HL-60 (cell line): ENCODE data around the gene UNC80.

Experiments used
- DNase-seq, 2 experiments: peaks; one replicate each; pipeline ENCODE4 v3.0.0-alpha.2; 2010 to 2020; ENCODE audit warnings: low read depth in 1 of 2, low spot score in 1 of 2
- H3K27ac ChIP-seq: fragments of 250-450 bp; sonication (Bioruptor Pico); replicated peaks from 2 replicates; pipeline ENCODE4 v1.5.1; 2020; ENCODE audit warnings: mild to moderate bottlenecking, moderate library complexity
- H3K27me3 ChIP-seq: fragments of 250-450 bp; sonication (Bioruptor Pico); 2 replicates; pipeline ENCODE4 v1.5.1; 2021; ENCODE audit warnings: mild to moderate bottlenecking, moderate library complexity; ENCODE audit not compliant: insufficient read depth, poor library complexity, severe bottlenecking
- H3K4me3 ChIP-seq: replicated peaks from 2 replicates; pipeline ENCODE4 v1.5.1; 2011; ENCODE audit warnings: mild to moderate bottlenecking, control low read depth, low read length; ENCODE audit not compliant: insufficient read depth
- GABPA ChIP-seq: IDR thresholded peaks from 2 replicates; pipeline ENCODE4 v1.6.1; 2012; ENCODE audit warnings: low read depth
- POLR2AphosphoS5 ChIP-seq: IDR thresholded peaks from 2 replicates; pipeline ENCODE4 v1.6.1; 2012; ENCODE audit warnings: low read depth
- SPI1 ChIP-seq: IDR thresholded peaks from 2 replicates; pipeline ENCODE4 v1.6.1; 2012; ENCODE audit warnings: low read depth, mild to moderate bottlenecking, borderline replicate concordance
- TF ChIP-seq, protein P1 (sequence below): IDR thresholded peaks from 2 replicates; pipeline ENCODE4 v1.6.1; 2012; ENCODE audit warnings: low read depth; ENCODE audit not compliant: insufficient replicate concordance
- TF ChIP-seq, protein P2 (sequence below): IDR thresholded peaks from one replicate; pipeline ENCODE4 v1.5.1; 2011; ENCODE audit warnings: low read length, control low read depth, inconsistent platforms; ENCODE audit not compliant: insufficient read depth

Gene UNC80

DNA sequence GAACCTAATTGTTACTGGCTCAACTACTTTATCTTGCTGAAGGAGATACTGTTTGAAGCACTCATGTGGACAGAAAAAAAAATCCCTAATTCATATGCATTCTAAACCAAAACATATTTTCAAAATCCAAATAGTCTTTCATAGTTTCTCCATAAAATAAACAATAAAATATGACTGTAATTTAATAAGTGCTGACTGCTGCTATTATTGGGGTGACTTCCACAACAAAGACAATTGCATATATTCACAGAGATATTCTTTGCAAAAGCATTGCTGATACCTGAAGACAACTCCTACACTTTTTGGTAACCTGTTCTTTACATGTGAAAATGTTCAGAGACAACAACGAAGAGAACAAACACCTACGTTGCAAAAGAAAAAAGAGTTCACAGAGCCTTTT lies 157.7 kb downstream of the UNC80 start:
- TF ChIP-seq, protein P1, sequence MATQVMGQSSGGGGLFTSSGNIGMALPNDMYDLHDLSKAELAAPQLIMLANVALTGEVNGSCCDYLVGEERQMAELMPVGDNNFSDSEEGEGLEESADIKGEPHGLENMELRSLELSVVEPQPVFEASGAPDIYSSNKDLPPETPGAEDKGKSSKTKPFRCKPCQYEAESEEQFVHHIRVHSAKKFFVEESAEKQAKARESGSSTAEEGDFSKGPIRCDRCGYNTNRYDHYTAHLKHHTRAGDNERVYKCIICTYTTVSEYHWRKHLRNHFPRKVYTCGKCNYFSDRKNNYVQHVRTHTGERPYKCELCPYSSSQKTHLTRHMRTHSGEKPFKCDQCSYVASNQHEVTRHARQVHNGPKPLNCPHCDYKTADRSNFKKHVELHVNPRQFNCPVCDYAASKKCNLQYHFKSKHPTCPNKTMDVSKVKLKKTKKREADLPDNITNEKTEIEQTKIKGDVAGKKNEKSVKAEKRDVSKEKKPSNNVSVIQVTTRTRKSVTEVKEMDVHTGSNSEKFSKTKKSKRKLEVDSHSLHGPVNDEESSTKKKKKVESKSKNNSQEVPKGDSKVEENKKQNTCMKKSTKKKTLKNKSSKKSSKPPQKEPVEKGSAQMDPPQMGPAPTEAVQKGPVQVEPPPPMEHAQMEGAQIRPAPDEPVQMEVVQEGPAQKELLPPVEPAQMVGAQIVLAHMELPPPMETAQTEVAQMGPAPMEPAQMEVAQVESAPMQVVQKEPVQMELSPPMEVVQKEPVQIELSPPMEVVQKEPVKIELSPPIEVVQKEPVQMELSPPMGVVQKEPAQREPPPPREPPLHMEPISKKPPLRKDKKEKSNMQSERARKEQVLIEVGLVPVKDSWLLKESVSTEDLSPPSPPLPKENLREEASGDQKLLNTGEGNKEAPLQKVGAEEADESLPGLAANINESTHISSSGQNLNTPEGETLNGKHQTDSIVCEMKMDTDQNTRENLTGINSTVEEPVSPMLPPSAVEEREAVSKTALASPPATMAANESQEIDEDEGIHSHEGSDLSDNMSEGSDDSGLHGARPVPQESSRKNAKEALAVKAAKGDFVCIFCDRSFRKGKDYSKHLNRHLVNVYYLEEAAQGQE, result no peak
- TF ChIP-seq SPI1 (no peak), GABPA (no peak), POLR2AphosphoS5 (no peak)
- TF ChIP-seq, protein P2, sequence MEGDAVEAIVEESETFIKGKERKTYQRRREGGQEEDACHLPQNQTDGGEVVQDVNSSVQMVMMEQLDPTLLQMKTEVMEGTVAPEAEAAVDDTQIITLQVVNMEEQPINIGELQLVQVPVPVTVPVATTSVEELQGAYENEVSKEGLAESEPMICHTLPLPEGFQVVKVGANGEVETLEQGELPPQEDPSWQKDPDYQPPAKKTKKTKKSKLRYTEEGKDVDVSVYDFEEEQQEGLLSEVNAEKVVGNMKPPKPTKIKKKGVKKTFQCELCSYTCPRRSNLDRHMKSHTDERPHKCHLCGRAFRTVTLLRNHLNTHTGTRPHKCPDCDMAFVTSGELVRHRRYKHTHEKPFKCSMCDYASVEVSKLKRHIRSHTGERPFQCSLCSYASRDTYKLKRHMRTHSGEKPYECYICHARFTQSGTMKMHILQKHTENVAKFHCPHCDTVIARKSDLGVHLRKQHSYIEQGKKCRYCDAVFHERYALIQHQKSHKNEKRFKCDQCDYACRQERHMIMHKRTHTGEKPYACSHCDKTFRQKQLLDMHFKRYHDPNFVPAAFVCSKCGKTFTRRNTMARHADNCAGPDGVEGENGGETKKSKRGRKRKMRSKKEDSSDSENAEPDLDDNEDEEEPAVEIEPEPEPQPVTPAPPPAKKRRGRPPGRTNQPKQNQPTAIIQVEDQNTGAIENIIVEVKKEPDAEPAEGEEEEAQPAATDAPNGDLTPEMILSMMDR, result no peak
- Histone ChIP-seq H3K27me3 (peaks cover 17% of the 10 kb centered on the region), H3K27ac (no peak overlapping the region), H3K4me3 (no peak overlapping the region)
- no peak for DNase-seq

DNA sequence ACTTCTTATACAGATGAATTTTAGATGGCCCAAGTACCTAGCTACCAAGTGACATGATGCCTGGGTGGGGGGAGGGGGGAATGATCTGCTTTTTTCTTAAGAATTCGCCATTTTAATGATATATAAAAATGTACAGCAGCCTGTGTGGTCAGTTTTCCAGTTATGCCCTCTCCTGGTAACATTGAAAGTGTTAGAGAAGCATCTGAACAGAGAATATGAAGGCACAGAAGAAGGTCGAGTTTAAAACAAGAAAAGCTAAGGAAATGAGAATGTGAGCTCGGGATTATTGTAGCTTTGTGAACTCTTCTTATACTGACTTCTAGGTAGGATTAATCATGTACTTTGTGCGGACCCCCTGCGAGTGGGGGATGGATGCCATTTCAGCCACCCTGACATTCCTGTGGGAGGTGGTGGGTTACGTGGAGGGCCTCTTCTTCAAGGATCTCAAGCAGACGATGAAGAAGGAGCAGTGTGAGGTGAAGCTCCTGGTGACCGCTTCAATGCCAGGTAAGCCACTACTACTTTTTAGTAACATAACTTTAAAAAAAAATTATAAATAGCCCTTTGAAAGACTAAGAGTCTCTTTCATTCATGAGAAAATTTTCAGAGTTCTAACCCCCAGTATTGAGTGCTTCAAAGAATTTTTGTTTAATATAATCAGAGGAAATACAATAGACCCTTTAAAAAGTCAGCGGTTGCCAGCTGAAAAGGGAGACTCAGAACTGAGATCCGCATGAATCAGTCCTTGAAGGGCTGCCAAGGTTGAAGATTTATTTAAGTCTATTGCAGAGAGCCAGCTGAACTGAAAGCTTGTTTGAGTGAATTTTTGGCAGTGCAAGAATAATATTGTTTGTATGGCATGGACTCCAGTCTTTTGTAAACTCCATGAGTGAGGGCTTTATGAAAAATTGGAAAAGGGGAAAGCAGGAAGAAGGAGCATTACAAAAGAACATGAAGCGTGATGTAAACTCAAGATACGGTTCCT lies 162.2 kb downstream of the UNC80 start:
- Histone ChIP-seq H3K27ac (no peak overlapping the region), H3K4me3 (no peak overlapping the region), H3K27me3 (peaks cover 14% of the 10 kb centered on the region)
- no peak for DNase-seq
- TF ChIP-seq, protein P2, result no peak
- TF ChIP-seq GABPA, result no peak
- TF ChIP-seq SPI1, result no peak
- TF ChIP-seq, protein P1, result no peak
- TF ChIP-seq POLR2AphosphoS5, result no peak

DNA sequence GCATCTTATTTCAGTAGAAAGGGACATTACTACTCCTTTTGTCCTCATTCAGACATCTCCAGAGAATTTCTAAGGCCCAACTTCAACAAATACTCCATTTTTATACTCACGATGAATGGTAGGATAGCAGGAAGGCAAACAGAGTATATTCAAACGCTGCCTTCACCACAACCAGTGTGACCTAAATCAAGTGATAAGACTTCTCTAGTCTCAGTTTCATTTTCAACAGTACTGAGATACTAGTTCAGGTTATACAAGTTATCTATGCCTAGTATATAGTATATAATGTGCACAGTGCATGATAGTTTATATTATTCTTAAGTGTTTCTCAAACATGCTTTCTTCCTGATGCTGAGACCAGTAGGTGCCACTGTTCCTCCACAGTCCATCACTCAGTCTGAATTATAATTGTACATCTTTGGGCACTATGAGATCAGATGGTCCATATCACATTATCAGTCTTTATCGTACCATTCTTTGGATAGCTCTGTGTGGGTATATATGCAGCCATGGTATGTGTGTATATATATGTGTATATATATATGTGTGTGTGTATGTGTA lies 164.6 kb downstream of the UNC80 start:
- Histone ChIP-seq H3K4me3 (no peak overlapping the region), H3K27ac (no peak overlapping the region), H3K27me3 (peaks cover 3% of the 10 kb centered on the region)
- no peak for DNase-seq
- TF ChIP-seq GABPA, result no peak
- no peak for TF ChIP-seq POLR2AphosphoS5
- TF ChIP-seq, protein P1, result no peak
- no peak for TF ChIP-seq SPI1
